GM19035 (cell line): ENCODE measurements around the gene RXFP1.
A peak's percentile ranks its signal among the peaks of the same experiment; 100 is the strongest.

Experiments used
- ATAC-seq: cut with Tn5 transposase; IDR thresholded peaks from one replicate; pipeline ENCODE4 v1.9.1; 2021; ENCODE audit not compliant: unreplicated experiment

Gene RXFP1

GRCh38 chr4:158670975-158671664 is 149.4 kb downstream of the RXFP1 start:
- ATAC-seq: peak; percentile 26

- no peak for ATAC-seq
Observed at GRCh38 chr4:158671665-158671914, 149.9 kb downstream of the RXFP1 start, which contains the start of gene C4orf46. TSS of gene C4orf46 (minus strand) at chr4:158671887. CDS start at chr4:158671801, 86 bp downstream.

- peak; percentile 86 for ATAC-seq
Observed at GRCh38 chr4:158671915-158672806, 150.5 kb downstream of the RXFP1 start, which contains the start of gene ETFDH. TSS of gene ETFDH (plus strand) at chr4:158672296. CDS start at chr4:158672457, 161 bp downstream.

- no peak for ATAC-seq
Observed at GRCh38 chr4:158673633-158674032, 152.0 kb downstream of the RXFP1 start.

GRCh38 chr4:158676076-158676475 is 154.4 kb downstream of the RXFP1 start:
- no peak for ATAC-seq

GRCh38 chr4:158678767-158679166 is 157.1 kb downstream of the RXFP1 start:
- no peak for ATAC-seq

GRCh38 chr4:158681629-158682028 is 159.9 kb downstream of the RXFP1 start:
- ATAC-seq: no peak

- no peak for ATAC-seq
Observed at GRCh38 chr4:158682066-158682465, 160.4 kb downstream of the RXFP1 start.

- no peak for ATAC-seq
Observed at GRCh38 chr4:158688813-158689212, 167.1 kb downstream of the RXFP1 start.
